HCT116 (cell line): ENCODE data around the gene TLR8. TPM values are rescaled to one million over a fixed set of nuclear protein-coding genes. Genes with fewer than 3 reads are reported as not detected.

Source experiments
- ATAC-seq: fragments of 200-7000 bp; cut with Tn5 transposase; 2 replicates; pipeline ENCODE4 v1.9.1; 2020; ENCODE audit warnings: mild to moderate bottlenecking, moderate library complexity
- BruUV-seq: library from RNA; stranded (reverse); fragments of 400-500 nt; replicated peaks from 2 replicates; lab custom pipeline; 2021; lab: Mats Ljungman, UMichigan
- CTCF ChIA-PET: fragments of 300-600 bp; sonication (Branson Sonifier 250); formaldehyde crosslinking; loops from one replicate; lab custom pipeline; 2021; ENCODE audit warnings: antibody characterized with exemption; lab: Charles Lee
- POLR2A ChIA-PET: fragments of 300-600, 350-600 bp; sonication (Branson Sonifier 250); formaldehyde crosslinking; loops from one replicate; lab custom pipeline; 2021; ENCODE audit warnings: antibody characterized with exemption; lab: Charles Lee
- RAD21 ChIA-PET, 2 experiments: fragments of 300-600 bp; sonication (Branson Sonifier 250); formaldehyde crosslinking; loops; one replicate each; lab custom pipeline; 2023; ENCODE audit warnings: low total read pairs in 2 of 2; ENCODE audit not compliant: uncharacterized antibody in 2 of 2, unreplicated experiment in 2 of 2, low non-redundant PET in 1 of 2; lab: Charles Lee
- DNase-seq: peaks from one replicate; pipeline ENCODE4 v3.0.0-alpha.2; 2010; ENCODE audit warnings: low read depth, low spot score
- H2AFZ ChIP-seq: fragments of 200-600 bp; shearing (Covaris generic), sonication (generic); 2 replicates; pipeline ENCODE4 v1.6.1; 2017; ENCODE audit warnings: low read depth, mixed run types, mixed read lengths, antibody characterized with exemption, low read length; ENCODE audit not compliant: poor library complexity, severe bottlenecking
- H3K27ac ChIP-seq: 2 replicates; pipeline ENCODE4 v1.5.1; 2012; ENCODE audit warnings: low read depth, low read length
- H3K27me3 ChIP-seq: fragments of 200-600 bp; sonication (generic); 2 replicates; pipeline ENCODE4 v1.6.1; 2016; ENCODE audit warnings: mixed run types, low read length, mixed read lengths; ENCODE audit not compliant: insufficient read depth
- H3K36me3 ChIP-seq, 2 experiments: fragments of 200-500 bp in 1 of 2; fragments of 200-600 bp in 1 of 2; sonication (Bioruptor generic) in 1 of 2; sonication (generic) in 1 of 2; 2 replicates each; pipeline versions ENCODE4 v1.5.1 to v1.6.1; 2014 to 2016; ENCODE audit warnings: low read length in 2 of 2, inconsistent platforms in 1 of 2, mixed read lengths in 1 of 2, mixed run types in 1 of 2; ENCODE audit not compliant: insufficient read depth in 2 of 2, control insufficient read depth in 1 of 2
- H3K4me1 ChIP-seq, 2 experiments: fragments of 200-600 bp in 1 of 2; sonication (generic) in 1 of 2; 2 replicates each; pipeline versions ENCODE4 v1.5.1 to v1.6.1; 2012 to 2017; ENCODE audit warnings: low read length in 2 of 2, inconsistent platforms in 1 of 2, mild to moderate bottlenecking in 1 of 2, mixed read lengths in 1 of 2, mixed run types in 1 of 2, moderate library complexity in 1 of 2; ENCODE audit not compliant: insufficient read depth in 2 of 2, control insufficient read depth in 1 of 2
- H3K4me2 ChIP-seq: fragments of 200-600 bp; sonication (generic); 2 replicates; pipeline ENCODE4 v1.6.1; 2017; ENCODE audit warnings: mixed run types, low read length, mixed read lengths
- H3K4me3 ChIP-seq, 2 experiments: fragments of 200-600 bp in 1 of 2; sonication (generic) in 1 of 2; replicated peaks in 1 of 2; 2 replicates each; pipeline ENCODE4 v1.5.1; 2011 to 2016; ENCODE audit warnings: low read length in 2 of 2, control low read depth in 1 of 2, low read depth in 1 of 2, mild to moderate bottlenecking in 1 of 2, mixed read lengths in 1 of 2, mixed run types in 1 of 2
- H3K79me2 ChIP-seq: fragments of 200-600 bp; sonication (generic); 2 replicates; pipeline ENCODE4 v1.6.1; 2017; ENCODE audit warnings: mild to moderate bottlenecking, mixed run types, low read length, moderate library complexity, mixed read lengths; ENCODE audit not compliant: insufficient read depth
- H3K9ac ChIP-seq: fragments of 200-600 bp; sonication (generic); 2 replicates; pipeline ENCODE4 v1.6.1; 2016; ENCODE audit warnings: low read length, mixed read lengths
- H3K9me2 ChIP-seq: fragments of 200-600 bp; sonication (generic), shearing (Covaris generic); 2 replicates; pipeline ENCODE4 v1.6.1; 2017; ENCODE audit warnings: mixed run types, mild to moderate bottlenecking, moderate library complexity; ENCODE audit not compliant: insufficient read depth
- H3K9me3 ChIP-seq, 2 experiments: fragments of 200-500 bp in 1 of 2; fragments of 200-600 bp in 1 of 2; sonication (Bioruptor generic) in 1 of 2; sonication (generic) in 1 of 2; 2 replicates each; pipeline ENCODE4 v1.6.1; 2014 to 2017; ENCODE audit warnings: low read length in 2 of 2, mixed read lengths in 2 of 2, inconsistent platforms in 1 of 2, low read depth in 1 of 2, mild to moderate bottlenecking in 1 of 2, mixed run types in 1 of 2, moderate library complexity in 1 of 2; ENCODE audit not compliant: control insufficient read depth in 1 of 2, insufficient read depth in 1 of 2
- H4K20me1 ChIP-seq: fragments of 200-600 bp; sonication (generic), shearing (Covaris generic); 2 replicates; pipeline ENCODE4 v1.6.1; 2017; ENCODE audit warnings: mixed run types, mild to moderate bottlenecking, moderate library complexity; ENCODE audit not compliant: insufficient read depth
- CBX3 ChIP-seq: IDR thresholded peaks from 2 replicates; pipeline ENCODE4 v1.6.1; 2012; ENCODE audit warnings: low read depth
- CTCF ChIP-seq, 3 experiments: fragments of 200-600 bp in 1 of 3; sonication (generic) in 1 of 3; IDR thresholded peaks in 2 of 3; conservative IDR thresholded peaks in 1 of 3; 2 replicates each; pipeline ENCODE4 v1.5.1; 2012 to 2017; ENCODE audit warnings: low read depth in 2 of 3, low read length in 2 of 3, antibody characterized with exemption in 1 of 3, borderline replicate concordance in 1 of 3, control low read depth in 1 of 3, mild to moderate bottlenecking in 1 of 3, mixed read lengths in 1 of 3, mixed run types in 1 of 3, moderate library complexity in 1 of 3; ENCODE audit not compliant: insufficient read depth in 1 of 3
- EGR1 ChIP-seq: IDR thresholded peaks from 2 replicates; pipeline ENCODE4 v1.6.1; 2012; ENCODE audit warnings: low read depth
- EZH2phosphoT487 ChIP-seq: fragments of 200-600 bp; IDR thresholded peaks from 2 replicates; pipeline ENCODE4 v1.6.1; 2018; ENCODE audit warnings: antibody characterized with exemption, borderline replicate concordance
- FOSL1 ChIP-seq: IDR thresholded peaks from 2 replicates; pipeline ENCODE4 v1.6.1; 2012; ENCODE audit warnings: low read depth
- JUND ChIP-seq: IDR thresholded peaks from 2 replicates; pipeline ENCODE4 v1.6.1; 2012
- YY1 ChIP-seq: IDR thresholded peaks from 2 replicates; pipeline ENCODE4 v1.6.1; 2011; ENCODE audit warnings: low read length, low read depth, moderate library complexity, mild to moderate bottlenecking; ENCODE audit not compliant: insufficient replicate concordance; ENCODE audit errors: extremely low read depth
- ZFX ChIP-seq: fragments of 450-650 bp; IDR thresholded peaks from 2 replicates; pipeline ENCODE4 v1.6.1; 2017
- ZNF274 ChIP-seq: fragments of 200-500 bp; sonication (Bioruptor generic); IDR thresholded peaks from 2 replicates; pipeline ENCODE4 v1.6.1; 2014; ENCODE audit warnings: mild to moderate bottlenecking, low read depth, low read length, inconsistent platforms
- intact Hi-C: fragments of 100-400 bp; cut with micrococcal nuclease; formaldehyde crosslinking; loops from 2 replicates; pipeline ENCODE4 v1.10.0; 2022
- total RNA-seq: library from RNA; stranded (reverse); gene quantifications from one replicate; pipeline ENCODE4 v1.2.1, GENCODE V29; 2021; ENCODE audit not compliant: unreplicated experiment

The TLR8 gene
- total RNA-seq, 1 experiment from 2014 or later: not detected

DNA sequence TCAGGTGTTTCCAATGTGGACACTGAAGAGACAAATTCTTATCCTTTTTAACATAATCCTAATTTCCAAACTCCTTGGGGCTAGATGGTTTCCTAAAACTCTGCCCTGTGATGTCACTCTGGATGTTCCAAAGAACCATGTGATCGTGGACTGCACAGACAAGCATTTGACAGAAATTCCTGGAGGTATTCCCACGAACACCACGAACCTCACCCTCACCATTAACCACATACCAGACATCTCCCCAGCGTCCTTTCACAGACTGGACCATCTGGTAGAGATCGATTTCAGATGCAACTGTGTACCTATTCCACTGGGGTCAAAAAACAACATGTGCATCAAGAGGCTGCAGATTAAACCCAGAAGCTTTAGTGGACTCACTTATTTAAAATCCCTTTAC lies 20.9 kb upstream of the TLR8 start:
- intact Hi-C loops: no loop called here
- Histone ChIP-seq H4K20me1 (no peaks in the 10 kb centered on the region), H3K4me2 (no peak overlapping the region), H3K4me3 (no peak overlapping the region), H3K36me3 (no peaks in the 10 kb centered on the region), H3K9ac (no peak overlapping the region), H3K27me3 (no peaks in the 10 kb centered on the region), H3K4me1 (no peaks in the 10 kb centered on the region), H3K9me2 (no peaks in the 10 kb centered on the region), H3K9me3 (no peaks in the 10 kb centered on the region), H3K27ac (no peak overlapping the region), H3K79me2 (no peaks in the 10 kb centered on the region), H2AFZ (no peak overlapping the region)
- CTCF ChIA-PET: no interaction called here
- no peak for DNase-seq
- no peak for ATAC-seq
- RAD21 ChIA-PET: no interaction called here
- no TSS peak for BruUV-seq
- TF ChIP-seq YY1 (no peak), CBX3 (no peak), EGR1 (no peak), CTCF (IDR thresholded peaks at IDR 0.05 in 2 of 3, conservative IDR thresholded peaks at IDR 0.05 in 1 of 3; ENCODE audit: borderline replicate concordance in 1 of 3, insufficient read depth in 1 of 3, low read depth in 2 of 3, low read length in 2 of 3) (no peak), JUND (no peak), EZH2phosphoT487 (no peak)
- POLR2A ChIA-PET: no interaction called here

DNA sequence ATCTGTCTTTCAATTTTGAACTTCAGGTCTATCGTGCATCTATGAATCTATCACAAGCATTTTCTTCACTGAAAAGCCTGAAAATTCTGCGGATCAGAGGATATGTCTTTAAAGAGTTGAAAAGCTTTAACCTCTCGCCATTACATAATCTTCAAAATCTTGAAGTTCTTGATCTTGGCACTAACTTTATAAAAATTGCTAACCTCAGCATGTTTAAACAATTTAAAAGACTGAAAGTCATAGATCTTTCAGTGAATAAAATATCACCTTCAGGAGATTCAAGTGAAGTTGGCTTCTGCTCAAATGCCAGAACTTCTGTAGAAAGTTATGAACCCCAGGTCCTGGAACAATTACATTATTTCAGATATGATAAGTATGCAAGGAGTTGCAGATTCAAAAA lies 19.9 kb upstream of the TLR8 start:
- no peak for ATAC-seq
- Histone ChIP-seq H3K4me1 (no peaks in the 10 kb centered on the region), H2AFZ (no peak overlapping the region), H3K79me2 (no peaks in the 10 kb centered on the region), H3K27ac (no peak overlapping the region), H3K9me3 (no peaks in the 10 kb centered on the region), H3K9me2 (no peaks in the 10 kb centered on the region), H3K4me2 (no peak overlapping the region), H3K27me3 (no peaks in the 10 kb centered on the region), H3K36me3 (no peaks in the 10 kb centered on the region), H3K4me3 (no peak overlapping the region), H4K20me1 (no peaks in the 10 kb centered on the region), H3K9ac (no peak overlapping the region)
- RAD21 ChIA-PET: no interaction called here
- no peak for DNase-seq
- intact Hi-C loops: no loop called here
- POLR2A ChIA-PET: no interaction called here
- TF ChIP-seq EZH2phosphoT487: no peak
- no peak for TF ChIP-seq FOSL1
- TF ChIP-seq ZFX: no peak
- no peak for TF ChIP-seq CTCF (IDR thresholded peaks at IDR 0.05 in 2 of 3, conservative IDR thresholded peaks at IDR 0.05 in 1 of 3; ENCODE audit: borderline replicate concordance in 1 of 3, insufficient read depth in 1 of 3, low read depth in 2 of 3, low read length in 2 of 3)
- no peak for TF ChIP-seq ZNF274
- CTCF ChIA-PET: no interaction called here
- BruUV-seq: no TSS peak
